CD4-positive, alpha-beta T cell treated with Interleukin-12 subunit alpha and Interleukin-12 subunit beta, for 1 hour (primary cell): ENCODE measurements around the gene WEE1.

Experiments
- DNase-seq: peaks from one replicate; pipeline ENCODE4 v3.0.0-alpha.2; 2020

WEE1 gene

DNA sequence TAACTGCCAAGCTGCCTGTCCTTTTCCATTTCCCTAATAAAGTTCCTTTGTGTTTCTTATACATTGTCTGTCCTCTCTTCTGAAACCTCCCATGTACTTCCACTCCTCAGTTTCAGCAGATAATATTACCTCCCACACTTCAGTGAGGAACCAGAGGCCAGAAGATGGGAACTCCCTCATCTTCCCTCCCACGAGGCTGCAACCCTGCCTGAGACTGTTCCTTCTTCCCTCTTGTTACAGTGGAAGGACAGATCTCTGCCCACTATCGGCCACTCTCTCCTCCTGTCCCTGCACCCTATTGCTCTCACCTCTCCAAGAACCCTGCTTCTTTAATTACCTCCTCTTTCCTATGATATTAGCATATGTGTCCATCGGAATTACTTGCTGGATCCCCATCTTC, 52.3 kb downstream of the WEE1 start:
- DNase-seq = no peak

DNA sequence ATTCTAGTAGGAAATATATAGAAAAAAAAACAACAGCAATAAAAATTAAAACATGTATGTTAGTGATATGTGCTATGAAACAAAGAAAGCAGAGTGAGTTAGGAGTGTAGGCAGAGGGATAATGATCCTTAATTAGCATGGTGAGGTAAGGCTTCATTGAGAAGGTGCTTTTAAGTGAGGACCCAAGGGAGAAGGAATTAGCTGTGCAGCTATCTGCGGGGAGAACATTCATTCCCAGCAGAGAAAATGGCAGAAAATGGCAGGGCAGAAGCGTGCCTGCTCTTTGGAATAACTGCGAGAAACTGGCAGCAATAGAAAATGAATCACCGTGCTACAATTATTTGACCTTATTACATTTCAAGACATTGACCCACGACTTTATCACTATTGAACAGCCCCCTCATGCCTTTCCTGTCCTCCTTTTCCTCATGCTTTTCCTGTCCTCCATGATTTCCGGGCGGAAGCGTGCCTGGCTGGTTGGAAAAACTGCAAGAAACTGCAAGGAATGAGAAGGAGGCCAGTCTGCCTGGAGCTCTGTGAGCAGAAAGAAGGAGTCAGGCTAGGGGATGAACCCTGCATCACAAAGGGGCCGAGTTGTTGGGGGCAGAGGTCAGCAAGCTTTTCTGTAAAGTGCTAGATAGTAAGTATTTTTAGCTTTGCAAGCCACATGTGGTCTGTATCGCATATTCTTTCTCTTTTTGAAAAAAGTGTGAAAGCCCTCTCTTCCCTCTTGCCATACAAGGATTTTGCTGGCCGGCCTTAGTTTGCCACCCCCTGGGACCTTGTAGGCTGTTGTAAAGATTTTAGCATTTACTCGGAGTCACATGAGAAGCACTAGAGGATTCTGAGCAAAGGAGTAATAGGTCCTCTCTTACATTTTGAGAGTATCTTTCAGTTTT, 53.3 kb downstream of the WEE1 start:
- no peak for DNase-seq

GRCh38 chr11:9629064-9629463, 55.6 kb downstream of the WEE1 start:
- DNase-seq = no peak

DNA sequence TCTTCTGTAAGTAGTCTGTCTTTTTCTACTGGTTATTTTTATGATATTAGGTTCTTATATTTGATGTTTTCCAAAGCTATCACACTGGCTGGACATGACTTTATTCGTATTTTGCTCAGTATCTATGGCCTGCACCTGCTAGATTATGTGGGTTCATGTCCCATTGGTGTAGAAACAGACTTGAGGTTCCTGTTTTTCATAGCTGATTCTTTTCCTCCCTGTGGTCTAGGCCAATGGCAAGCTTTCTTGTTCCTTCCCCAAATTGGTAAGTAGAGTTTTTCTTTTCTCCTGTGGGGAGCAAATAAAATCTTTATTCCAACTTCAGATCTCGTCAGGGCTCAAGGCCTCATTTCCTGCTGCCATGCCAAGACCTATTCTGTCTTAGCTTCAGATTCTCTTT, 60.2 kb downstream of the WEE1 start:
- no peak for DNase-seq

DNA sequence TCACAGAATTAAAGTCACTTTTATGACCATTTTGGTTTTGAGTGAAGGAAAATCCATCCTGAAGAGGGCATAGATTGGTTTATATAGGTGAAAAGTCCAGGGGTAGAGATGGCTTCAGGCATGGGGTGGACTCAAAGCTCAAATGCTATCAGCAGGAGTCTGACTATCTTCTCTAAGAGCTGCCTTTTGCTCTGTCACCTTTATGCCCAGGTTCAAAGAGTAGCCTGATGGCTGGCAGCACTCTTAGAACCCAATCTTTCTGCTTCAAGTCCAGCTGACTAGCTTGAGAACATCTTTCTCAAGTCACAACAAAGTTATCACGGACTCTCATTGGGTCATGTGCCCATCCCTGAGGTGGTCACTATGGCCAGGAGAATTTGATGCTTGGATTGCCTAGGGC, 63.2 kb downstream of the WEE1 start:
- no peak for DNase-seq

GRCh38 chr11:9639099-9639498, 65.6 kb downstream of the WEE1 start:
- DNase-seq = no peak
